Stimulated activated CD4-positive, alpha-beta T cell treated with anti-CD3 and anti-CD28 coated beads, Interleukin-1b, Interleukin-23, amount 100 ng/mL, for 24 hours (primary cell): ENCODE results near the gene SUCO.
"Not testable (repeated sequence)": the region's sequence is repeated elsewhere in the genome, so short reads cannot be mapped to it uniquely, and the experiment has no call there.

Experiments used
- DNase-seq, 4 experiments: peaks; one replicate each; pipeline ENCODE4 v3.0.0-alpha.2; 2020; ENCODE audit warnings: low read depth in 4 of 4, low spot score in 1 of 4

SUCO gene

GRCh38 chr1:172608098-172608601 is 75.2 kb downstream of the SUCO start:
- no peak for DNase-seq

GRCh38 chr1:172609528-172609927 is 76.6 kb downstream of the SUCO start:
- DNase-seq, result no peak

DNA sequence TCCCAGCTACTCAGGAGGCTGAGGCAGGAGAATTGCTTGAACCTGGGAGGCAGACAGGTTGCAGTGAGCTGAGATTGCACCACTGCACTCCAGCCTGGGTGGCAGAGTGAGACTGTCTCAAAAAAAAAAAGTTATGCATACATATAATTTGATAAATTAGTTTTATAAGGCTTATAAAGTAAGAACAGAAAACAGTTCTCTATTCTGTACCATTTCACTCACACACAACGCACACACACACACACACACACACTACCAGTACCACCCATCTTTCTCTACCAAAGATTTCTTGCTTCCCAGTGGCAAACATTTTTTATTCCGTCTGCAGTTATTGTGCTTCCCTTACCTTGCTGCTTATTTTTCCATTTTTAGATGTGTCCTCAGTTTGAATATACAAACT is 79.5 kb downstream of the SUCO start:
- DNase-seq, result no peak

- no peak for DNase-seq
These were observed 80.3 kb downstream of the SUCO start for GRCh38 chr1:172613294-172613693.

DNA sequence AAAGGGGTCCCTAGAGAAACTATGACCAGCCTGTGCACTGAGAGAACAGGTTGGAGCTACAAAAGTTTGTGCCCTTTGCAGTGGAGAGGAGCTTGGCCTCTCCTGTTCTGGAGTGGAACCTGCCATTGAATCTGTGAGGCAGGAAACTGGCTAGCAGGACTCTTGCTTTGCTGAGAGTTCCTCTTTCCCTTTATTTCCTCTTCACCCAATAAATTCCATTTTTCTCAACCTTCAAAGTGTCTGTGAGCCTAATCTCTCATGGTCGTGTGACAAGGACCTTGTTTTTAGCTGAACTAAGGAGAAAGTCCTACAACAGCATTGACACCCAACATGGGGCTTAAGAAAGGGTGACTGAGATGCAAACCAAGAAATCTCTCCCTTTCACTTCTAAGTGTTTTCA is 83.2 kb downstream of the SUCO start:
- DNase-seq, result no peak

DNA sequence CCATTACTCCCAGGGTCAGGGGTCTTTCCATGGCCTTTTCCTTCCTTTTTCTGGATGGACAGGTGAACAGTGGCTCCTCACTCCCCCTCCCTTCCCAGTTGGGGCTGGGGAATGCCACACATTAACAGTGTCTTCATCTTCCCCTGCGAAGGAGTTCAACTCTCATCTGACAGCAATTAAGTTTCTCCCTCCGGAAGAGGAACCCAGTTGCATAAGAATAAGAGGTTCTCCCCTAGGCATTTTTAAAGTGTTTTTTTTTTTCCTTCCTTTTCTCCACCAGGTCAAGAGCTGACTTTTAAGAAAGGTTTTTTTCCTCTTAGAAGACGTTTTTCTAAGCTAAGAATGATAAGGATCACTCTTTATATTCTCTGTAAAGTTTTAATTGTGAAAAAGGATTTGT is 83.7 kb downstream of the SUCO start:
- no peak for DNase-seq

GRCh38 chr1:172620603-172621002 is 87.7 kb downstream of the SUCO start:
- not testable (repeated sequence) for DNase-seq

DNA sequence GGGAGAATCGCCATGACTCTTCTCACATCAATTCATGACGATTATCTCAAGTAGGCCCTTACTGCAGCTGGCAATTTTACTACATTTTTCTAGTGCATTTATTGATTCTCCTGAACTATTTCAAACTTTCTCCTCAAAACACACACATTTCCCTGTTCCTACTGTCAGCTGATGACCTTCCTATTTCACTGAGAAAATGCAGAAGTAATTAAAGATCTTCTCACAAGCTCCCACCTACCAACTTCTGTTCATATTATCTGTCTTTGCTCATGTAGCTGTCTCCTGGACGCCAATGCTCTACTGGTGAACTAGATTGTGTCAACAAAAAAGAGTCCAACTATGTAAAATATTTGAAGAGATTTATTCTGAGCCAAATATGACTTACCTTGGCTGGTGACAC is 89.6 kb downstream of the SUCO start:
- no peak for DNase-seq

DNA sequence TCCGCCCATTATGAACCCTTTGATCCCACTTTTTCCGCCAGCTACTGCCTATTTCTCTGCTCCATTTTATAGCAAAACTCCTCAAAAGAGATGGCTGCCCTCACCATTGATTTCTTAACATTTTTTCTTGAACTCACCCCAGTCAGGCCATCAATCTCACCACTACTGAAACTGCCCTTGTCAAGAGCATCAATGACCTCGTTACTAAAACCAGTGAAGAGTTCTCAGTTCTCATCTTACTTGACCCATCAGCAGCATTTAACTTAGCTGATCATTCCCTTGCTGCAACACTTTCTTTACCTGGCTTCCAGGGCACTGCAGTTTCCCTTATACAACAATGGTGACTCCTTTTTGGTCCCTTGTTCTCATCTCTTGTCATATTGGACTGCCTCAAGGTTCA is 90.8 kb downstream of the SUCO start:
- no peak for DNase-seq

DNA sequence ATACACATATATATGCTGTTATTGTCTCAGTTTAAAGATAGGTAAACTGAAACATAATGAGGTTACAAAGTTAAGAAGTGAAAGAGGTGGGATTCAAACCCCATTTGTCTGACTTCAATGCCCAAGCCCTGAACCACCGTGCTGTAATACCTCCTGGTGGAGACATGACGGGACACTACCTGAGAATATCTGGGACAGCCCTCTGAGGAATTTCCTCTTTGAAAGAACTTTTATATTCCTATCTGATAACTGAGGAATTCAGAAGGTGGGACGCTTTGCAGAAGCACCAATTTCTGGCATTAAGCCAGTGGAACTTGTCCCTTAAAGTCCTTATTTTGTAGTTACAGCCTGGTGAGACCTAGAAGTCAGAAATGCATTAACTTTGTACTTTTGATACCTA is 93.9 kb downstream of the SUCO start:
- DNase-seq, result no peak

DNA sequence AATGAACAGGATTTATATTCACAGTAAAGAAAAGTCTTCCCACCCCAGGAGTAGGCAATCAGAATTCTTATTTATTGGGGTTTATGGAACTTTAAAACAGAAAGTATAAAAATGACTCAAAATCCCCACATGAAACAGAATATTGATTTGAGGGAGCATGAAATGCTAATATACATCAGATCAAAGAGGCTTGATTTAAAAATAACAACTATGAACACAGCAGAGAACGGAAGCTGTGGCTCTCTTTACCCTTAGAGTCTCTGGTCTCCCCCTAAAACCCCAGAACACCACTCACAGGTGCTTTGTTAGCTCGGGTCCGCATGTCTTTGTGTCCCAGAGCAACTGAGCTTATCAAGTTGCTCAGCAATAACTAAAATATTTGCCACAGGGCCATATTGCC is 94.8 kb downstream of the SUCO start:
- no peak for DNase-seq

- no peak for DNase-seq
These were observed 95.5 kb downstream of the SUCO start for GRCh38 chr1:172628401-172628800.

- no peak for DNase-seq
These were observed 96.2 kb downstream of the SUCO start for GRCh38 chr1:172629170-172629569.

DNA sequence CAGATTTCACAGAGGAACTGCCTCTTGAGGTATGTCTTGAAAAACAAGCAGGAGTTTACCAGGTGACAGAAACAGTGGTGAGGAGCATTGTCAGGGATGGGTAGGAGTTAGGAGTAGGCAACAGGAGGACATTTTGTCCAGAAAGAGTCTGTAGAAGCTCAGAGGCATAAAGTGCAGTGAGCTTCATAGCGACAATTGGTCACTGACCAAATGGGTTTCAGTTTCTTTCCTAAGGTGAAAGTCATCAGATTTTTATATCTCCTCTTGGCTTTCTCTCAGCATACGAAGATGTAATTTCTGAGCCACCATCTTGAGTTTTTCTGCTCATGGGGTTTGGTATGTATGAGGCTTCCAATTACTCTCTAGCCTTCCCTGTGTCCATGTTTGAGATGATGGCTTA is 96.7 kb downstream of the SUCO start:
- no peak for DNase-seq

GRCh38 chr1:172630056-172630818 is 97.3 kb downstream of the SUCO start:
- no peak for DNase-seq

GRCh38 chr1:172630868-172631267 is 97.9 kb downstream of the SUCO start:
- DNase-seq, result no peak

- DNase-seq, result no peak
These were observed 104.6 kb downstream of the SUCO start for GRCh38 chr1:172637522-172637921.

DNA sequence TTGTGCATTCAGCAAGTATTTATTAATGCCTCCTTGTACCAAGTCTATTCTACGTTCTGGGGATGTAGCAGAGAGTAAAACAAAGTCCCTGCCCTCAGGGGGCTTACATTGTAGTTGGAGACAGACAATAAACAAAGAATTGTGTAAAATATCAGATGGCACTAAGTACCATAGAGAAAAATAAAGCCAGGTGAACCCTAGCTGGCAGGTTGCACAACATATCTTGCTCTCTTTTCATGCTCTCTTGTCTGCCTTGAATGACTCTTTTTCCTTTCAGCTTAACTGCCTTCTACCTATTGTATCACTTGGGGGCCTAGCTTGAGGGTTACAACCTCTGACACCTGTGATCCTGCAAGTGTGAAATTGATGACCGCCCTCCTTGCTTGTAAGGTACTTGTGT is 105.3 kb downstream of the SUCO start:
- no peak for DNase-seq

GRCh38 chr1:172638885-172639831 is 106.2 kb downstream of the SUCO start:
- peak in 3 of 4 experiments; percentile 46 to 74 (median 66) for DNase-seq

DNA sequence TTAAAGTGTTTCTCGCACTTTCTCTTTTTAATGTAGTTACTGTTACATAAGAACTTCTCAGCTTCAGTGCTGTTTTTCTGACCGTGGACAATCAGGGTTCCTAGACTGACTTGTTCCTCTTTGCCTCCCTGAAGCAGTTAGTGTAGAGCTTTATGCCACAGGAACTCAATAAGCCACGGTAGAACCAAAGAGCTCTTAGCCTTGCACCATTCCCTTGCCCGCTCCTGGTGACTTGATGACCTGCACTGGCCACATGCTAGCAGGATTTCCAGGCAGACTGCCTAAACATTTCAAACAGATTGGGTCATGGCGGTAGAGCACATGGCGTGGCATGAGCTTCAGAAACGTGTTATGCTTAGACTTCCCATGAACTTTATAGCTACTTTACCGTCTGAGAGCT is 107.2 kb downstream of the SUCO start:
- DNase-seq, result no peak

DNA sequence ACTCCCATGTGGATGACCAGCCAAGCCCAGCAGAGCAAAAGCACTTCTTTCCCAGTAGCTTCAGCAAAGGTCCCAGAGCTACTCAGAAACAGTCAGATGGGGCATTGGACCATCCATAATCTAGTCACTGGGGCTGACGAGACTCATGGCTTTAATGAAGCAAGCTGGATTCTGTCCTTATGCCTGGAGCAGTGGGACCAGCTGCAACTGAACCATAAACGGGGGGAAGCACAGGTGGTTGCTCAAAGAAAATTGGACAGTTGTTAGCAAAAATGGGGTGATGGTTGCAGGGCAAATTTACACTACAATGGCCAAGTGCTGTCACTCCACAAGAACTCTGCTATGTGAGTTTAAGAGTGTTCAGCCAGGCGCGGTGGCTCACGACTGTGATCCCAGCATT is 108.5 kb downstream of the SUCO start:
- DNase-seq, result no peak

- DNase-seq, result no peak
These were observed 110.0 kb downstream of the SUCO start for GRCh38 chr1:172642970-172643369.
